ENCODE results near the gene LMTK2.

Gene LMTK2

GRCh38 chr7:98106647-98107312 lies at the start of gene LMTK2:
Gene LMTK2 (plus strand): TSS chr7:98106862. CDS start chr7:98107178, 316 bp downstream.
- H3K4me1 Mint-ChIP-seq = peaks cover 37% of the 10 kb centered on the region
- peak within 1 kb of the TSS; percentile 96 for H3K4me3 Mint-ChIP-seq
- peak; percentile 98 for DNase-seq
- H3K27ac Mint-ChIP-seq = peak within 1 kb of the TSS; percentile 64
- peaks cover 10% of the 10 kb centered on the region for H3K27me3 Mint-ChIP-seq (ENCODE audit: low read depth, poor library complexity)
- peaks cover 12% of the 10 kb centered on the region for H3K9me3 Mint-ChIP-seq
- TF ChIP-seq CTCF (IDR thresholded peaks at IDR 0.05) = peak; percentile 94
- H3K36me3 Mint-ChIP-seq (ENCODE audit: low read depth) = no peaks in the 10 kb centered on the region

- Mint-ChIP-seq H3K27ac (no peak overlapping the region), H3K4me1 (no peaks in the 10 kb centered on the region), H3K27me3 (ENCODE audit: low read depth, poor library complexity) (peaks cover 18% of the 10 kb centered on the region), H3K4me3 (no peak overlapping the region), H3K9me3 (no peaks in the 10 kb centered on the region), H3K36me3 (ENCODE audit: low read depth) (no peaks in the 10 kb centered on the region)
- TF ChIP-seq CTCF (IDR thresholded peaks at IDR 0.05) = no peak
- no peak for DNase-seq
These were observed 49.5 kb upstream of the LMTK2 start for GRCh38 chr7:98057157-98057556.

GRCh38 chr7:98058186-98058585 lies 48.5 kb upstream of the LMTK2 start:
- no peaks in the 10 kb centered on the region for H3K36me3 Mint-ChIP-seq (ENCODE audit: low read depth)
- no peaks in the 10 kb centered on the region for H3K4me1 Mint-ChIP-seq

GRCh38 chr7:98064233-98064632 lies 42.4 kb upstream of the LMTK2 start:
- Mint-ChIP-seq H3K4me1 (no peaks in the 10 kb centered on the region), H3K27me3 (ENCODE audit: low read depth, poor library complexity) (peaks cover 22% of the 10 kb centered on the region), H3K27ac (no peak overlapping the region), H3K9me3 (peaks cover 24% of the 10 kb centered on the region), H3K4me3 (no peak overlapping the region), H3K36me3 (ENCODE audit: low read depth) (no peaks in the 10 kb centered on the region)
- DNase-seq = no peak
- no peak for TF ChIP-seq CTCF (IDR thresholded peaks at IDR 0.05)

More at GRCh38 chr7:98058186-98058585, 48.5 kb upstream of the LMTK2 start:
- Mint-ChIP-seq H3K27ac (no peak overlapping the region), H3K4me3 (no peak overlapping the region), H3K27me3 (ENCODE audit: low read depth, poor library complexity) (peaks cover 14% of the 10 kb centered on the region), H3K9me3 (peaks cover 5% of the 10 kb centered on the region)
- TF ChIP-seq CTCF (IDR thresholded peaks at IDR 0.05) = no peak
- no peak for DNase-seq

GRCh38 chr7:98066208-98066607 lies 40.5 kb upstream of the LMTK2 start:
- Mint-ChIP-seq H3K9me3 (peaks cover 24% of the 10 kb centered on the region), H3K4me3 (no peak overlapping the region)

More at GRCh38 chr7:98066208-98066607, 40.5 kb upstream of the LMTK2 start:
- no peak for TF ChIP-seq CTCF (IDR thresholded peaks at IDR 0.05)
- H3K4me1 Mint-ChIP-seq = no peaks in the 10 kb centered on the region
- H3K27me3 Mint-ChIP-seq (ENCODE audit: low read depth, poor library complexity) = peaks cover 18% of the 10 kb centered on the region
- H3K36me3 Mint-ChIP-seq (ENCODE audit: low read depth) = no peaks in the 10 kb centered on the region
- H3K27ac Mint-ChIP-seq = no peak overlapping the region
- DNase-seq = no peak
